LNCaP clone FGC (cell line): ENCODE results near the gene AFF2.

Experiments used
- DNase-seq: peaks from one replicate; pipeline ENCODE4 v3.0.0-alpha.2; 2011; ENCODE audit warnings: low read depth
- H3K4me3 ChIP-seq: 2 replicates; pipeline ENCODE4 v1.5.1; 2011; ENCODE audit warnings: mild to moderate bottlenecking, low read depth, low read length, control low read depth
- CTCF ChIP-seq: IDR thresholded peaks from 2 replicates; pipeline ENCODE4 v1.5.1; 2012; ENCODE audit warnings: mild to moderate bottlenecking; ENCODE audit not compliant: control insufficient read depth, insufficient read depth; ENCODE audit errors: extremely low read depth

Gene AFF2

GRCh38 chrX:148512453-148512852 is 12.0 kb downstream of the AFF2 start:
- no peak overlapping the region for H3K4me3 ChIP-seq
- no peak for TF ChIP-seq CTCF

DNA sequence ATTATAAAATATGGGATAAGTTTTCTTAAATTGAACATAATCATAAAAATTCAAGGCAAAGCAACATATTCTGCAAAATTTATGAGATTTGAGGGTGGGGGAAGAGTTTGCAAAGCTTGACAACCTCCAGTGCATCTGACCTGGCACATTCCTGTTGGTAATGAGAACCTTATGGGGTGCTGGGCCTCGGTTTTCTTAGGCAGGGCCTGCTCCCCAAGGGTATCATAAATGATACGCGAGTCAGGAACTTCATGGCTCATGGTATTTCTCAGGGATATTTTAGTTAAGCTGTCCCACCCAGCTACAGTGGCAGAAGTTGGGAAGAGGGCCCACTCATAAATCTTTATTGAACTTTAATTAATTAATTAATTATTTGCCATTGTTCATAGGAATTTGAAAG is 13.2 kb downstream of the AFF2 start:
- no peak overlapping the region for H3K4me3 ChIP-seq
- no peak for DNase-seq
- no peak for TF ChIP-seq CTCF

More at GRCh38 chrX:148512453-148512852, 12.0 kb downstream of the AFF2 start:
- no peak for DNase-seq

- no peak for DNase-seq
- TF ChIP-seq CTCF: no peak
- no peak overlapping the region for H3K4me3 ChIP-seq
These were observed 16.8 kb downstream of the AFF2 start for GRCh38 chrX:148517176-148517575.

DNA sequence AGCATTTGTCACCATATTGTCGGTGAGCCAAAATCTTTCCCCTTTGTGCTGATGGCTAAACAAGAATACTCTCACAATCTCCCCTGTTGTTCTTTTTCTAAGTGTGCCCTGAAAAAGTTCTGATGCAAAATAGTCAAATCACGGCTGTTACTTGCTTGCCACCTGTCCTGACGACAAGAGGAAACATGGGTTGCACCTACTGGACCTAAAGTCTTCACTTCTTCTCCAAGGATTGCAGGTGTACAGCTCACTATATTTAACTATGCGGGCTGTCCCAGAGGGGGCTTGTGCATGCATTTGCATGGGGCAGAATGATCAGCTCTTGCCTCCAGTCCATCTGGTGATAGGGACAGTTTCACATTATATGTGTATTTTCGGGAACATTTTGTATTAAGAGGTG is 21.6 kb downstream of the AFF2 start:
- DNase-seq: no peak
- H3K4me3 ChIP-seq: no peak overlapping the region
- TF ChIP-seq CTCF: no peak

DNA sequence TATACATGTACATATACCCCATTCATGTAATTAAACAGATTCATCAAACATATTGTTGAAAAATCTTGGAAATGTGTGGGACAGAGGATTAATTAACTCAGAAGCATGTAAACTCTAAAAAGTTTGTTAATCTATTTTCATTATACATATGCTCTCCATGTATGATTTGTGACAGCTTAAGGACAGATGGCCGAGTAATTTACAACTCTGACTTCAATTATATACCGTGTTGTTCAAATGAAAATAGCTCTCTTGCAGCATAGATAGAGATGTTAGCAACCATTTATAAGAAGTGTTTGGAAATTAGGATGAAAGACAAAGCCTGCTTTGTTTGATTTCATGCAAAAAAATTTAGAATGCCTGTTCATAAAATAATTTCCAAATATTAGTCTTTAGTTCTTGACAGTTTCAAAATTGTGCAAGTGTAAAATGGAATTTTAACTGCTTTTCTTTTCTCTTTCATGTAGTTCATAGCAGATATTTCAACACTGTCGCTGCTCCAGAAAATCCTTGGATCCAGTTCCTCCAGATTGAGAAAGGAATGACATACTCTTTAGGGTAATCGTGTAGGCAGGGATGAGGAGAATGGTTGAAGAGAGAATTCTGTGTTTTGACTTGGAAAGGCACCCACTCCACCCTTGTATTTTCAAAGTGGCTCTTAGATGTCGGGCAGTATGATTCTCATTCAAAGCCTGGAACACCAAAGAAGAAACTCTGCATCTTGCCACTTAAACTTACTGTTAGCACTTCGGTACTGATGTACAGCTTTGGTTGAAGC is 23.1 kb downstream of the AFF2 start:
- no peak for DNase-seq
- H3K4me3 ChIP-seq: no peak overlapping the region
- TF ChIP-seq CTCF: no peak

GRCh38 chrX:148530464-148531077 is 30.2 kb downstream of the AFF2 start:
- peak; percentile 53 for TF ChIP-seq CTCF

More at GRCh38 chrX:148530464-148531077, 30.2 kb downstream of the AFF2 start:
- H3K4me3 ChIP-seq: no peak overlapping the region
- no peak for DNase-seq
